RWPE2 (cell line): Measurements from ENCODE around the gene SSBP4.

Source experiments
- ATAC-seq: fragments of 200-7000 bp; cut with Tn5 transposase; 3 replicates; pipeline ENCODE4 v1.9.1; 2021; ENCODE audit warnings: low read depth
- DNase-seq: peaks from one replicate; pipeline ENCODE4 v3.0.0-alpha.2; 2020; ENCODE audit warnings: low spot score
- H3K27ac ChIP-seq: fragments of 450-650 bp; 2 replicates; pipeline ENCODE4 v1.5.1; 2017; ENCODE audit warnings: mild to moderate bottlenecking; ENCODE audit not compliant: poor library complexity, severe bottlenecking
- H3K27me3 ChIP-seq: fragments of 250-450 bp; sonication (Bioruptor Pico); 2 replicates; pipeline ENCODE4 v1.5.1; 2021; ENCODE audit warnings: mild to moderate bottlenecking, moderate library complexity; ENCODE audit not compliant: insufficient read depth, poor library complexity, severe bottlenecking
- H3K36me3 ChIP-seq: fragments of 250-450 bp; sonication (Bioruptor Pico); 2 replicates; pipeline ENCODE4 v1.5.1; 2020; ENCODE audit warnings: low read depth, mild to moderate bottlenecking, moderate library complexity
- H3K4me1 ChIP-seq: fragments of 250-450 bp; sonication (Bioruptor Pico); 2 replicates; pipeline ENCODE4 v1.5.1; 2021; ENCODE audit warnings: mild to moderate bottlenecking, moderate library complexity; ENCODE audit not compliant: insufficient read depth, poor library complexity, severe bottlenecking
- H3K4me3 ChIP-seq: fragments of 250-450 bp; sonication (Bioruptor Pico); 2 replicates; pipeline ENCODE4 v1.5.1; 2021; ENCODE audit warnings: mild to moderate bottlenecking, moderate library complexity; ENCODE audit not compliant: severe bottlenecking
- H3K9me3 ChIP-seq: fragments of 250-450 bp; sonication (Bioruptor Pico); 2 replicates; pipeline ENCODE4 v1.5.1; 2021; ENCODE audit warnings: mild to moderate bottlenecking, moderate library complexity; ENCODE audit not compliant: severe bottlenecking
- TF ChIP-seq, protein P1 (sequence below): fragments of 450-650 bp; IDR thresholded peaks from one replicate; pipeline ENCODE4 v1.5.1; 2017; ENCODE audit warnings: mild to moderate bottlenecking, moderate library complexity; ENCODE audit not compliant: poor library complexity, severe bottlenecking

SSBP4 gene

DNA sequence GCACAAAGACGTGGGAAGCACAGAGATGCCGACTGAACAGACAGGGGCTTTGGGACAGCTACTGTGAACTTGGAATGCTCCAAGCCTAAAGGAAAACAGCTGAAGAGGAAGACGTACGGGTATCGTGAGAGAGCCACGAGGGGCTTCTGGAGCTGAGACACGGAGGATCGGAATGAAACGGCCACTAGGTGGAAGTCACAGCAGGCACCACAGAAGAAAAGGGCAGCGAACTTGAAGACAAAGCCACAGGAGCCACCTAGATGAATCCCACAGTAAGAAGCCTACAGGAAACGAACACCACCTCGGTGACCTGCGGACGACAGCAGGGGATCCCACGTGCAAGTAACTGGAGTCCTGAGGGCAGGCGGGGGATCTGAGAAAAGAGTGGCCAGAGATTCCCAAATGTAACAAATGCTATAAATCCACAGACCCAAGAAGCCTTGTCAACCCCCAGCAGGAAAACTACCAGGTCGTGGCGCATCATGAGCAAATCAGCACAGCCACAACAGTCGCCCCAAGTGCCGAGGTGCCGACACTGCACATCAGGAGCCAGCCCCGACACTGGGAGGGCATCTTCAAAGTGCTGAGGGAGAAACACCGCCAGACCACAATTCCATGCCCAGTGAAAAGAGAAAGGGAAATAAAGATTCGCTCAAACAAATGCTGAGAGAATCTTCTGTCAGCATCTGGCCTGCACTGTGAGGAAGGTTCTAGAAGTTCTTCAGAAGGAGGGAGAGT, 58.0 kb downstream of the SSBP4 start:
- TF ChIP-seq, protein P1, sequence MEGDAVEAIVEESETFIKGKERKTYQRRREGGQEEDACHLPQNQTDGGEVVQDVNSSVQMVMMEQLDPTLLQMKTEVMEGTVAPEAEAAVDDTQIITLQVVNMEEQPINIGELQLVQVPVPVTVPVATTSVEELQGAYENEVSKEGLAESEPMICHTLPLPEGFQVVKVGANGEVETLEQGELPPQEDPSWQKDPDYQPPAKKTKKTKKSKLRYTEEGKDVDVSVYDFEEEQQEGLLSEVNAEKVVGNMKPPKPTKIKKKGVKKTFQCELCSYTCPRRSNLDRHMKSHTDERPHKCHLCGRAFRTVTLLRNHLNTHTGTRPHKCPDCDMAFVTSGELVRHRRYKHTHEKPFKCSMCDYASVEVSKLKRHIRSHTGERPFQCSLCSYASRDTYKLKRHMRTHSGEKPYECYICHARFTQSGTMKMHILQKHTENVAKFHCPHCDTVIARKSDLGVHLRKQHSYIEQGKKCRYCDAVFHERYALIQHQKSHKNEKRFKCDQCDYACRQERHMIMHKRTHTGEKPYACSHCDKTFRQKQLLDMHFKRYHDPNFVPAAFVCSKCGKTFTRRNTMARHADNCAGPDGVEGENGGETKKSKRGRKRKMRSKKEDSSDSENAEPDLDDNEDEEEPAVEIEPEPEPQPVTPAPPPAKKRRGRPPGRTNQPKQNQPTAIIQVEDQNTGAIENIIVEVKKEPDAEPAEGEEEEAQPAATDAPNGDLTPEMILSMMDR = peak; percentile 24
- Histone ChIP-seq H3K4me1 (peaks cover 36% of the 10 kb centered on the region), H3K4me3 (no peak overlapping the region), H3K9me3 (no peaks in the 10 kb centered on the region), H3K27me3 (no peaks in the 10 kb centered on the region), H3K27ac (peak overlapping the region; percentile 85), H3K36me3 (no peaks in the 10 kb centered on the region; the same call in 1 of the 2 replicates)
- DNase-seq = no peak
- ATAC-seq = no peak

DNA sequence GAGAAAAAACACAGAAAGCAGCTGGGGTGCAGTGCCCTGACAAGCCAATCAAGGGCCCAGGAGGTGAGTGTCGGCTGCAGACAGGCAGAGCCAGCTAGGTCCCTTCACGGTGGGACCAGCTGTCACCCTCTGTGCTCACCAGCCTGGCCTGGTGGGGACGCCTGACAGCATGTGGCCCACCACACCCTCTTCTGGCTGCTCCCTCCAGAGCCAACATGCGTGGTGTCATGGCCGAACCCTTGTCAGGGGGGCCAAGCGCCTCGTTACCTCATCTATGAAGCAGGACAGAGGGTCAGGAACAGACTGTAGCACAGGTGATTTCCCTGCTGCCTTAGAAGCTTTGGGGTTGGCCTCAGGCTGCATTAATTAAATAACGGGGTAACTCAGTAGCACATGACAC, 58.8 kb downstream of the SSBP4 start:
- peaks cover 37% of the 10 kb centered on the region for H3K4me1 ChIP-seq
- no peaks in the 10 kb centered on the region; the same call in 1 of the 2 replicates for H3K36me3 ChIP-seq
- no peak overlapping the region for H3K4me3 ChIP-seq
- peak overlapping the region; percentile 85 for H3K27ac ChIP-seq
- no peaks in the 10 kb centered on the region for H3K9me3 ChIP-seq
- TF ChIP-seq, protein P1 = no peak
- H3K27me3 ChIP-seq = no peaks in the 10 kb centered on the region
- DNase-seq (no peak), ATAC-seq (no peak)

DNA sequence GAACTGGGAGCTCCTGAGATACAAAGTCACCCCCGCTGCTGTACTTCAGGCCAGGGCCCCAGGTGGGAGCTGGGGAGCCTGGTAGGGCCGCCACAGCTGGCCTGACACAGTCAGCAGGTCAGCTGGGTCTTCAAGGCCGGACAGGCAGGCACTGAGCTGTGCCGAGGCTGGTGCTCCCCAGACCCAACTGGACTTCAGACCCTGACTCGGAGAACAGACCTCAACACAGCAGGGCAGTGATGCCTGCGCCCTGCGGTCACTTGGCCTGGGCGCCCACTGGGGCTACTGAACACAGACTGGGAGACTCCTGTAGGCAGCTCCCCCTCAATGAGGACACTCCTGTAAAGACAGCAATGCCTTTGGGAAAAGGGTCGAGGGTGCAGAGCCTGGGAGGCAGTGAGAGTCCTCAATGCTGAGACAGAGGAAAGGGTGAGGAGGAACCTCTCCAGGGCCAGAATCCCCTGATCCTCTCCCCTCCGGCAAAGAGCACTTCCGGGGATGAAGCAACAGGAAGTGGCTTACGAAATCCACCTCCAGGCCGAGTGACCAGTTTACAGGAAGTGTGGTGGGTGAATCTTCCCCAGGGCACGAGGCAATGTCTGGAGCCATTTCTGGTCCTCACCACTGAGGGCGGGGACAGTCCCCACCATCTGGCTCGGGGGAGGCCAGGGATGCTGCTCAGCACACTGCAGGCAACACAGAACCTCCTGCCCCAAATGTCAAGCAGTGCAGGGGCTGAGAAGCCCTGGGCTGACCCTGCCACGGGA, 59.5 kb downstream of the SSBP4 start:
- H3K36me3 ChIP-seq = no peaks in the 10 kb centered on the region; the same call in 1 of the 2 replicates
- no peaks in the 10 kb centered on the region for H3K27me3 ChIP-seq

DNA sequence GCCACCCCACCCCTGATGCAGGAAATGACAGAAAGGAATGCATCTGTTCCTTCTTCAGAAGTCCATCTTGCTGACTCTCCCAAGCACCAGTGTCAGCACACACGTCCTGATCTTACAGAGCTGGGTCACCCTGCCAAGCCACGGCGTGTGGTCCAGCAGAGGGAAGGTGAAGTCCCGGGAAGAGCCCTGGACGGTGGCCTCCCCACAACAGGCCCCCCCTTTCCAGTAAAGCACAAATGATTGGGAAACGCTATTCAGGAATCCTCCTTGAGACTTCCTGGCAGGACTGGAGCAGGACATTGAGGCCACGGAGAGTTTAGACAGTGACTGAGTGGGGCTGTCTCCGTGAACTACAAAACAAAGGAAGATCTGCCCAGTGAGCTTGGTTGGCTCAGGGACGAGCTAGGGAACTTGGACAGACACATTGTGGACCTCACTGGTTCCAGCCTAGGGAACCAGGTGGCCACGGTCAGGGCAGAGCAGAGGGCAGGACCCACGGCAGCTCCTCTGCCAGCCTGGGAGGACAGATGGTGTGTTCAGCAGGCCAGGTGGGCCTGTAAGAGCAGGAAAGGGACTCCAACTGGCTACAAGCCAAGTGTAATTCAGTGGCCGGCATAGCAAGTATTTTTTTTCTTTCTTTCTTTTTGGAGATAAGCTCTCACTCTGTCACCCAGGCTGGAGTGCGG, 61.0 kb downstream of the SSBP4 start:
- DNase-seq = no peak
- peak; percentile 39 for ATAC-seq
- Histone ChIP-seq H3K36me3 (no peaks in the 10 kb centered on the region), H3K4me1 (peaks cover 44% of the 10 kb centered on the region), H3K4me3 (no peak overlapping the region), H3K27ac (peak overlapping the region; percentile 85), H3K27me3 (no peaks in the 10 kb centered on the region), H3K9me3 (no peaks in the 10 kb centered on the region)
- TF ChIP-seq, protein P1 = no peak

More for the DNA sequence above, 59.5 kb downstream of the SSBP4 start:
- peaks cover 45% of the 10 kb centered on the region for H3K4me1 ChIP-seq
- no peaks in the 10 kb centered on the region for H3K9me3 ChIP-seq
- H3K27ac ChIP-seq = peak overlapping the region; percentile 85
- TF ChIP-seq, protein P1 = no peak
- ATAC-seq (peak; percentile 76), DNase-seq (peak; percentile 81)
- H3K4me3 ChIP-seq = no peak overlapping the region
